WI38 (cell line): ENCODE data around the gene CLCA2.
A peak's percentile ranks its signal among the peaks of the same experiment; 100 is the strongest.
"Not testable (repeated sequence)": the region's sequence is repeated elsewhere in the genome, so short reads cannot be mapped to it uniquely, and the experiment has no call there.

Source experiments
- H3K4me3 ChIP-seq: 2 replicates; pipeline ENCODE4 v1.5.1; 2011; ENCODE audit warnings: low read depth, mild to moderate bottlenecking, control low read depth, low read length
- CTCF ChIP-seq: IDR thresholded peaks from 2 replicates; pipeline ENCODE4 v1.5.1; 2012; ENCODE audit warnings: low read depth, mild to moderate bottlenecking, control low read depth, low read length

The CLCA2 gene

GRCh38 chr1:86502125-86502646 is 78.2 kb downstream of the CLCA2 start:
- H3K4me3 ChIP-seq: not testable (repeated sequence)
- 0 out of 2 replicates have a peak, but pooled peaks have one; percentile 18 for TF ChIP-seq CTCF

DNA sequence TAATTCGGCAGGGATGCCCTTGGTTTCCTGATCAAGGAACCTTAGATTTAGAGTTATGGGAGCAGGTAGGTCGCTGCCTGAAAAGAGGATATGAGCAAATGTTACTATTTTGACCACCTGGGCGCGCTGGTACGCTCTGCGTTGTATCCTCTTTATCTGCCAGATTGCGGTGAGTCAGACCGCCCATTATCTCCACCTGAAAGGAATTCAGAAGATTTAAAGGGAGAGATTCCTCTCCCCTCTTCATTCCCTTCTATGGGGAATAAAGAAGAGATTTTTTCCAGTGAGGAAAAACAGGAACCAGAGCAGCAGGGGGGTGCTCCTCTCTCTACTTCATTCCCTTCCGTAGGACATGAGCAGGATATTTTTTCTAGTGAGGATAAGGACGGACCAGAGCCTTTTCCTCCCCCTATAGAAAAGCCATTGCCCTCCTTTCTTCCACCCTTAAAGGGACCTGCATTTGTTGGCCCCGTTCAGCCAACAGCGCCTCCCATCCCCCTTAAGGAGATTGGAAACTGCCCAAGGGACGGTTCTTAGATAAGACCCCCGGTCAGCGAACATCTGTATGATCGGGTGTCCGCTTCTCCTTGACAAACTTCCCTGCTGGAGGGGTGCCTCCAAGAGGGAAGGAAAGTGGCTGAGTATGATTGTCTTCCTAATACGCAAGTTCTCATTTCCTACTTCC is 78.9 kb downstream of the CLCA2 start:
- H3K4me3 ChIP-seq: no peak overlapping the region
- no peak for TF ChIP-seq CTCF

- H3K4me3 ChIP-seq: peak overlapping the region; percentile 6; the same call in 1 of the 2 replicates
- TF ChIP-seq CTCF: no peak
Measured at GRCh38 chr1:86503406-86504136, 79.6 kb downstream of the CLCA2 start.

DNA sequence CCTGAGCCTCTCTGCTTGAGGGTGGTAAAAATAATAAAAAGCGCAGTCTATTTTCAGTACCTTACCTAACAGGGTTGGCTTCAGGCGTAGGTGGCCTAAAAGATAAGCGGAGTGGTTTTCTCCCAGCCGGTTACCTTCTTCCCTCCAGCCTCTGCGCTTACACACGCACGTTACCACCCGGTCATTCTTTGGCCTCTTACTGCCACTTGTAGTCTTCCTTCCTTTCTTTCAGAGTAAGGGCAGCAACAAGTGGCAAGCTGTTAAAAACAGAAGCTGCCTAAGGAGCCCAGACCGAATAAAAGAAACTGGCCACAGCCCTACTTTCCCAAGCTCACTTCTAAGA is 80.1 kb downstream of the CLCA2 start:
- TF ChIP-seq CTCF: no peak
- H3K4me3 ChIP-seq: no peak overlapping the region

DNA sequence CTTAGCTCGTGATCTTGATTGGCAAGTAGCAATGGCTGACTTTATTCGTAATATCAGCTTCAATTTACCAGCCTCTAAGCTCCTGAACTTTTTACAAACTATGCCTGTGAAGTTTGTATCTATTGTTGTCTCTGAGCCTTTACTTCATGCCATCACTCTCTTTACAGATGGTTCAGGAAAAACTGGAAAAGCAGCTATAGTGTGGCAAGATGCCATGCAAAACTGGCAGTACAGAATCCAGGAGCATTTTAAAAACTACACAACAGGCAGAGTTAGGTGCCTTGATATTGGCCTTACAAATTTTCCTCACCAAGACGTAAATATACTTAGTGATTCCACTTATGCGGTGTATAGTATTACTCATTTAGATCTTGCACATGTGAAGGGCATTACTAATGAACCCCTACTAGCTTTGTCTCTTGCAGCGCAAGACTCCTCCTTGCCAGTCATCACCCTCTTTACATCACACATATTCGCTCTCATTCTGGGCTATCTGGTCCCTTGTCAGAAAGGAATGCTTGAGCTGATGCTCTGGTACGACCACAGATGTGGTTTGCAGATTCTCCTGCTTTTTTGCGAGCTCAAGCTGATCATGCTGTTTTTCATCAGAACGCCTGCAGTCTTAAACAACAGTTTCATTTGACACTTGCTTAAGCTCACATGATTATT is 81.1 kb downstream of the CLCA2 start:
- TF ChIP-seq CTCF: no peak
- H3K4me3 ChIP-seq: no peak overlapping the region

DNA sequence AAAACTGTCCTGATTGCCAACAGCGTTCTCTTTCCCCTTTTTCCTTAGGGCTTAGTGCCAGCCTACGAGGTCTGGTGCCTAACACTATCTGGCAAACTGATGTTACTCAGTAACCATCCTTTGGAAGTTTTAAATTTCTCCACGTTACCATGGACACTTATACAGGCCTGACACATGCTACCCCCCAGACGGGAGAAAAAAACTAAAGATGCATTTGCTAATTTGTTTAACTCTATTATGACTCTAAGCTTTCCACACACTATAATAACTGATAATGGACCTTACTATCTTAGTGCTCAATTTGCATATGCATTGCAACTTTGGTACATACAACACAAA is 81.6 kb downstream of the CLCA2 start:
- TF ChIP-seq CTCF: no peak
- H3K4me3 ChIP-seq: no peak overlapping the region
